A204.1 (cell line): ENCODE measurements around the gene DIP2C.
"Not testable (repeated sequence)": the region's sequence is repeated elsewhere in the genome, so short reads cannot be mapped to it uniquely, and the experiment has no call there.

Source experiments
- FAIRE-seq: peaks from 2 replicates; lab custom pipeline; 2012; peaks lifted over from hg19 to GRCh38; lab: Jason Lieb, UNC

DIP2C gene

GRCh38 chr10:550665-551372 is 138.6 kb downstream of the DIP2C start:
- no peak for FAIRE-seq

- no peak for FAIRE-seq
Observed at GRCh38 chr10:549391-549790, 140.1 kb downstream of the DIP2C start.

GRCh38 chr10:548238-548901 is 141.1 kb downstream of the DIP2C start:
- FAIRE-seq: no peak

- FAIRE-seq: no peak
Observed at GRCh38 chr10:547591-548081, 141.8 kb downstream of the DIP2C start.

GRCh38 chr10:546971-547590 is 142.4 kb downstream of the DIP2C start:
- FAIRE-seq: no peak

- no peak for FAIRE-seq
Observed at GRCh38 chr10:546451-546850, 143.0 kb downstream of the DIP2C start.

GRCh38 chr10:543862-544822 is 145.3 kb downstream of the DIP2C start:
- FAIRE-seq: no peak

- FAIRE-seq: no peak
Observed at GRCh38 chr10:543131-543530, 146.3 kb downstream of the DIP2C start.

GRCh38 chr10:541750-542371 is 147.6 kb downstream of the DIP2C start:
- FAIRE-seq: no peak

GRCh38 chr10:541041-541440 is 148.4 kb downstream of the DIP2C start:
- FAIRE-seq: no peak

- no peak for FAIRE-seq
Observed at GRCh38 chr10:538895-539294, 150.6 kb downstream of the DIP2C start.

- FAIRE-seq: no peak
Observed at GRCh38 chr10:536935-537334, 152.5 kb downstream of the DIP2C start.

- no peak for FAIRE-seq
Observed at GRCh38 chr10:536371-536925, 153.0 kb downstream of the DIP2C start.

- no peak for FAIRE-seq
Observed at GRCh38 chr10:535952-536351, 153.5 kb downstream of the DIP2C start.

GRCh38 chr10:535051-535450 is 154.4 kb downstream of the DIP2C start:
- FAIRE-seq: no peak

GRCh38 chr10:534047-534566 is 155.4 kb downstream of the DIP2C start:
- FAIRE-seq: no peak

- no peak for FAIRE-seq
Observed at GRCh38 chr10:533611-534010, 155.9 kb downstream of the DIP2C start.

GRCh38 chr10:533186-533585 is 156.3 kb downstream of the DIP2C start:
- no peak for FAIRE-seq

GRCh38 chr10:532331-532730 is 157.1 kb downstream of the DIP2C start:
- FAIRE-seq: not testable (repeated sequence)

- no peak for FAIRE-seq
Observed at GRCh38 chr10:531541-531940, 157.9 kb downstream of the DIP2C start.

- no peak for FAIRE-seq
Observed at GRCh38 chr10:530717-531116, 158.8 kb downstream of the DIP2C start.
